WTC11 (cell line): ENCODE measurements around the gene ATP6V1A. TPM values are rescaled to one million over a fixed set of nuclear protein-coding genes. Genes with fewer than 3 reads are reported as not detected.

Source experiments
- ATAC-seq: fragments of 200-7000 bp; cut with Tn5 transposase; 2 replicates; pipeline ENCODE4 v1.10.0; 2021; ENCODE audit warnings: mild to moderate bottlenecking, moderate library complexity
- CTCF ChIA-PET: fragments of 300-600 bp; sonication (Branson Sonifier 250); formaldehyde crosslinking; loops from one replicate; lab custom pipeline; 2021; ENCODE audit warnings: antibody characterized with exemption; lab: Charles Lee
- POLR2A ChIA-PET: fragments of 350-600 bp; sonication (Branson Sonifier 250); formaldehyde crosslinking; loops from one replicate; lab custom pipeline; 2021; ENCODE audit warnings: antibody characterized with exemption; lab: Charles Lee
- DNase-seq: peaks from one replicate; pipeline ENCODE4 v3.0.0; 2021; ENCODE audit warnings: low spot score
- H3K27ac Mint-ChIP-seq: 2 replicates; pipeline ENCODE4 v1.8.0; 2021; ENCODE audit warnings: mixed read lengths
- H3K27me3 Mint-ChIP-seq: 2 replicates; pipeline ENCODE4 v1.8.0; 2021; ENCODE audit warnings: low read depth, mild to moderate bottlenecking, moderate library complexity, mixed read lengths
- H3K36me3 Mint-ChIP-seq: 2 replicates; pipeline ENCODE4 v1.8.0; 2021; ENCODE audit warnings: mixed read lengths
- H3K4me1 Mint-ChIP-seq: 2 replicates; pipeline ENCODE4 v1.8.0; 2022; ENCODE audit warnings: mixed read lengths
- H3K4me3 Mint-ChIP-seq: 2 replicates; pipeline ENCODE4 v1.8.0; 2021; ENCODE audit warnings: mild to moderate bottlenecking, moderate library complexity, mixed read lengths
- H3K9me3 Mint-ChIP-seq: 2 replicates; pipeline ENCODE4 v1.8.0; 2021; ENCODE audit warnings: mixed read lengths
- AR ChIP-seq: fragments of 250-450 bp; sonication (Bioruptor Pico); IDR thresholded peaks from 2 replicates; pipeline ENCODE4 v1.9.0; 2021; ENCODE audit warnings: mild to moderate bottlenecking
- CBFB ChIP-seq: sonication (generic); formaldehyde crosslinking; IDR thresholded peaks from 2 replicates; pipeline ENCODE4 v1.8.1; 2022; ENCODE audit warnings: mild to moderate bottlenecking, low read depth, missing genetic modification reagents
- CREM ChIP-seq: sonication (generic); formaldehyde crosslinking; IDR thresholded peaks from 2 replicates; pipeline ENCODE4 v1.8.1; 2022; ENCODE audit warnings: mild to moderate bottlenecking, missing genetic modification reagents, moderate library complexity
- E2F4 ChIP-seq: sonication (generic); formaldehyde crosslinking; IDR thresholded peaks from 2 replicates; pipeline ENCODE4 v1.8.1; 2022; ENCODE audit warnings: low read depth, mild to moderate bottlenecking, moderate library complexity, missing genetic modification reagents, borderline replicate concordance
- E2F5 ChIP-seq: sonication (generic); formaldehyde crosslinking; IDR thresholded peaks from 2 replicates; pipeline ENCODE4 v1.8.1; 2022; ENCODE audit warnings: mild to moderate bottlenecking, moderate library complexity, missing genetic modification reagents
- ESRRA ChIP-seq: sonication (generic); formaldehyde crosslinking; IDR thresholded peaks from 2 replicates; pipeline ENCODE4 v1.8.1; 2022; ENCODE audit warnings: mild to moderate bottlenecking, missing genetic modification reagents, borderline replicate concordance
- FOXP1 ChIP-seq: sonication (generic); formaldehyde crosslinking; IDR thresholded peaks from 2 replicates; pipeline ENCODE4 v1.8.0; 2022; ENCODE audit warnings: missing genetic modification reagents, mild to moderate bottlenecking, moderate library complexity, borderline replicate concordance
- HMGA2 ChIP-seq: fragments of 250-450 bp; sonication (Bioruptor Pico); IDR thresholded peaks from 2 replicates; pipeline ENCODE4 v1.4.0; 2021; ENCODE audit warnings: mild to moderate bottlenecking, moderate library complexity
- JAZF1 ChIP-seq: fragments of 250-450 bp; sonication (Bioruptor Pico); IDR thresholded peaks from 2 replicates; pipeline ENCODE4 v1.9.0; 2021; ENCODE audit warnings: moderate library complexity, mild to moderate bottlenecking, inconsistent platforms
- NR3C1 ChIP-seq: sonication (generic); formaldehyde crosslinking; conservative IDR thresholded peaks from 2 replicates; pipeline ENCODE4 v1.8.1; 2023; ENCODE audit warnings: low read depth, mild to moderate bottlenecking, missing genetic modification reagents
- PRDM15 ChIP-seq: sonication (generic); formaldehyde crosslinking; IDR thresholded peaks from 2 replicates; pipeline ENCODE4 v1.8.0; 2022; ENCODE audit warnings: missing genetic modification reagents
- SMAD4 ChIP-seq: sonication (generic); formaldehyde crosslinking; IDR thresholded peaks from 2 replicates; pipeline ENCODE4 v1.8.0; 2022; ENCODE audit warnings: mild to moderate bottlenecking, missing genetic modification reagents
- SOX15 ChIP-seq: fragments of 250-450 bp; sonication (Bioruptor Pico); IDR thresholded peaks from 2 replicates; pipeline ENCODE4 v1.9.0; 2021; ENCODE audit warnings: mild to moderate bottlenecking
- SP1 ChIP-seq: sonication (generic); formaldehyde crosslinking; conservative IDR thresholded peaks from 2 replicates; pipeline ENCODE4 v1.8.1; 2022; ENCODE audit warnings: missing genetic modification reagents
- TEAD1 ChIP-seq: sonication (generic); formaldehyde crosslinking; IDR thresholded peaks from 2 replicates; pipeline ENCODE4 v1.8.0; 2022; ENCODE audit warnings: mild to moderate bottlenecking, missing genetic modification reagents
- ZBTB43 ChIP-seq: sonication (generic); formaldehyde crosslinking; IDR thresholded peaks from 2 replicates; pipeline ENCODE4 v1.8.1; 2023; ENCODE audit warnings: mild to moderate bottlenecking, missing genetic modification reagents
- ZMAT4 ChIP-seq: fragments of 250-450 bp; sonication (Bioruptor Pico); IDR thresholded peaks from 2 replicates; pipeline ENCODE4 v1.9.0; 2021; ENCODE audit warnings: mild to moderate bottlenecking
- total RNA-seq: library from RNA; stranded (reverse); gene quantifications from 3 replicates; pipeline ENCODE4 v1.2.3, GENCODE V29; 2021
- TF ChIP-seq, protein P1 (sequence below): sonication (generic); formaldehyde crosslinking; IDR thresholded peaks from 2 replicates; pipeline ENCODE4 v1.8.1; 2023; ENCODE audit warnings: mild to moderate bottlenecking, missing genetic modification reagents, moderate library complexity
- TF ChIP-seq, protein P2 (sequence below): sonication (generic); formaldehyde crosslinking; IDR thresholded peaks from 2 replicates; pipeline ENCODE4 v1.8.0; 2022; ENCODE audit warnings: mild to moderate bottlenecking, missing genetic modification reagents
- TF ChIP-seq, protein P3 (sequence below): sonication (generic); formaldehyde crosslinking; IDR thresholded peaks from 2 replicates; pipeline ENCODE4 v1.8.1; 2023; ENCODE audit warnings: mild to moderate bottlenecking, moderate library complexity, missing genetic modification reagents

Gene ATP6V1A
- total RNA-seq, 1 experiment from 2014 or later, result 90.7 TPM

- ChIA-PET POLR2A (interaction anchor here (1.4 kb wide), 1 partner anchor 48 kb away, joined by 7 read pairs; the partner anchor contains the start of genes ATP6V1A and NAA50), CTCF (interaction anchor here (0.6 to 1.7 kb wide), 3 partner anchors 47 to 213 kb away, joined by 3 to 9 read pairs (median 3); partner anchors contain the start of gene NAA50)
- Mint-ChIP-seq H3K27me3 (no peaks in the 10 kb centered on the region), H3K27ac (no peak overlapping the region; the same call in 1 of the 2 replicates), H3K4me3 (no peak overlapping the region), H3K9me3 (no peaks in the 10 kb centered on the region), H3K36me3 (no peaks in the 10 kb centered on the region), H3K4me1 (peaks cover 13% of the 10 kb centered on the region)
- TF ChIP-seq, protein P1, sequence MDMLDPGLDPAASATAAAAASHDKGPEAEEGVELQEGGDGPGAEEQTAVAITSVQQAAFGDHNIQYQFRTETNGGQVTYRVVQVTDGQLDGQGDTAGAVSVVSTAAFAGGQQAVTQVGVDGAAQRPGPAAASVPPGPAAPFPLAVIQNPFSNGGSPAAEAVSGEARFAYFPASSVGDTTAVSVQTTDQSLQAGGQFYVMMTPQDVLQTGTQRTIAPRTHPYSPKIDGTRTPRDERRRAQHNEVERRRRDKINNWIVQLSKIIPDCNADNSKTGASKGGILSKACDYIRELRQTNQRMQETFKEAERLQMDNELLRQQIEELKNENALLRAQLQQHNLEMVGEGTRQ, result 0 out of 2 replicates have a peak, but pooled peaks have one; percentile 13
- TF ChIP-seq FOXP1 (CRISPR knock-in tag) (no peak), ESRRA (CRISPR knock-in tag) (no peak), TEAD1 (CRISPR knock-in tag) (no peak), NR3C1 (CRISPR knock-in tag) (no peak), SP1 (CRISPR knock-in tag) (0 out of 2 replicates have a peak, but pooled peaks have one; percentile 3), HMGA2 (no peak), E2F4 (CRISPR knock-in tag) (no peak), CREM (CRISPR knock-in tag) (no peak), SOX15 (no peak), AR (CRISPR knock-in tag) (no peak), CBFB (CRISPR knock-in tag) (no peak), PRDM15 (no peak), ZBTB43 (CRISPR knock-in tag) (no peak), ZMAT4 (no peak), SMAD4 (CRISPR knock-in tag) (no peak), JAZF1 (CRISPR knock-in tag) (no peak), E2F5 (CRISPR knock-in tag) (no peak)
- TF ChIP-seq, protein P2, sequence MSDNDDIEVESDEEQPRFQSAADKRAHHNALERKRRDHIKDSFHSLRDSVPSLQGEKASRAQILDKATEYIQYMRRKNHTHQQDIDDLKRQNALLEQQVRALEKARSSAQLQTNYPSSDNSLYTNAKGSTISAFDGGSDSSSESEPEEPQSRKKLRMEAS (CRISPR knock-in tag), result 0 out of 2 replicates have a peak, but pooled peaks have one; percentile 26
- TF ChIP-seq, protein P3, sequence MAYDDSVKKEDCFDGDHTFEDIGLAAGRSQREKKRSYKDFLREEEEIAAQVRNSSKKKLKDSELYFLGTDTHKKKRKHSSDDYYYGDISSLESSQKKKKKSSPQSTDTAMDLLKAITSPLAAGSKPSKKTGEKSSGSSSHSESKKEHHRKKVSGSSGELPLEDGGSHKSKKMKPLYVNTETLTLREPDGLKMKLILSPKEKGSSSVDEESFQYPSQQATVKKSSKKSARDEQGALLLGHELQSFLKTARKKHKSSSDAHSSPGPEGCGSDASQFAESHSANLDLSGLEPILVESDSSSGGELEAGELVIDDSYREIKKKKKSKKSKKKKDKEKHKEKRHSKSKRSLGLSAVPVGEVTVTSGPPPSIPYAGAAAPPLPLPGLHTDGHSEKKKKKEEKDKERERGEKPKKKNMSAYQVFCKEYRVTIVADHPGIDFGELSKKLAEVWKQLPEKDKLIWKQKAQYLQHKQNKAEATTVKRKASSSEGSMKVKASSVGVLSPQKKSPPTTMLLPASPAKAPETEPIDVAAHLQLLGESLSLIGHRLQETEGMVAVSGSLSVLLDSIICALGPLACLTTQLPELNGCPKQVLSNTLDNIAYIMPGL, result no peak
- DNase-seq (peak; percentile 36), ATAC-seq (peak; percentile 1; the same call in 1 of the 2 replicates)
Observed at GRCh38 chr3:113698956-113699355, 47.9 kb upstream of the ATP6V1A start.
